OCI-LY1 (cell line): ENCODE results near the gene BICDL2.

ENCODE experiments used
- H2AFZ ChIP-seq: fragments of 200-600 bp; sonication (generic), shearing (Covaris generic); 2 replicates; pipeline ENCODE4 v1.6.0; 2014; ENCODE audit warnings: antibody characterized with exemption, mild to moderate bottlenecking, low read length
- H3F3A ChIP-seq: fragments of 200-600 bp; sonication (generic), shearing (Covaris generic); 2 replicates; pipeline ENCODE4 v1.6.0; 2014; ENCODE audit warnings: mild to moderate bottlenecking, antibody characterized with exemption, low read length, moderate library complexity; ENCODE audit not compliant: insufficient read depth
- H3K27ac ChIP-seq: fragments of 200-600 bp; sonication (generic); 2 replicates; pipeline ENCODE4 v1.5.1; 2014; ENCODE audit warnings: low read length, mixed run types, mild to moderate bottlenecking, low read depth; ENCODE audit not compliant: poor library complexity, severe bottlenecking
- H3K27me3 ChIP-seq: fragments of 200-600 bp; sonication (generic); 2 replicates; pipeline ENCODE4 v1.6.0; 2014; ENCODE audit warnings: antibody characterized with exemption, mild to moderate bottlenecking, low read length, moderate library complexity; ENCODE audit not compliant: insufficient read depth
- H3K36me3 ChIP-seq: fragments of 200-600 bp; sonication (generic); 2 replicates; pipeline ENCODE4 v1.6.1; 2014; ENCODE audit warnings: mild to moderate bottlenecking, antibody characterized with exemption, low read length, moderate library complexity, mixed read lengths; ENCODE audit not compliant: insufficient read depth
- H3K4me1 ChIP-seq: fragments of 200-600 bp; sonication (generic); 2 replicates; pipeline ENCODE4 v1.5.1; 2014; ENCODE audit warnings: mild to moderate bottlenecking, low read length, moderate library complexity; ENCODE audit not compliant: insufficient read depth, severe bottlenecking
- H3K4me2 ChIP-seq: fragments of 200-600 bp; sonication (generic), shearing (Covaris generic); 2 replicates; pipeline ENCODE4 v1.6.1; 2014; ENCODE audit warnings: low read length
- H3K4me3 ChIP-seq: fragments of 200-600 bp; sonication (generic); 2 replicates; pipeline ENCODE4 v1.5.1; 2014; ENCODE audit warnings: low read length, low read depth, mild to moderate bottlenecking, mixed read lengths; ENCODE audit not compliant: poor library complexity, severe bottlenecking
- H3K79me2 ChIP-seq: fragments of 200-600 bp; shearing (Covaris generic); 2 replicates; pipeline ENCODE4 v1.6.1; 2016; ENCODE audit warnings: mixed run types, low read length, mixed read lengths; ENCODE audit not compliant: insufficient read depth
- H3K9ac ChIP-seq: fragments of 200-600 bp; sonication (generic), shearing (Covaris generic); 2 replicates; pipeline ENCODE4 v1.6.1; 2014; ENCODE audit warnings: mild to moderate bottlenecking, low read length, mixed read lengths
- H3K9me2 ChIP-seq: fragments of 200-600 bp; sonication (generic), shearing (Covaris generic); 2 replicates; pipeline ENCODE4 v1.6.1; 2014; ENCODE audit warnings: low read depth, mild to moderate bottlenecking, low read length, mixed read lengths
- H3K9me3 ChIP-seq: fragments of 200-600 bp; shearing (Covaris generic); 2 replicates; pipeline ENCODE4 v1.6.1; 2014; ENCODE audit warnings: low read length, mixed read lengths
- H4K20me1 ChIP-seq: fragments of 200-600 bp; sonication (generic), shearing (Covaris generic); 2 replicates; pipeline ENCODE4 v1.6.0; 2016; ENCODE audit warnings: mild to moderate bottlenecking, low read length; ENCODE audit not compliant: insufficient read depth
- EZH2 ChIP-seq: fragments of 200-600 bp; sonication (generic), shearing (Covaris generic); IDR thresholded peaks from 2 replicates; pipeline ENCODE4 v1.8.0; 2017; ENCODE audit warnings: borderline replicate concordance, mixed run types, mild to moderate bottlenecking, antibody characterized with exemption, low read length, moderate library complexity, mixed read lengths
- TF ChIP-seq, protein P1 (sequence below): fragments of 200-600 bp; sonication (generic), shearing (Covaris generic); IDR thresholded peaks from 2 replicates; pipeline ENCODE4 v1.5.1; 2017; ENCODE audit warnings: mild to moderate bottlenecking, antibody characterized with exemption, low read length, moderate library complexity, mixed read lengths

BICDL2 gene

DNA sequence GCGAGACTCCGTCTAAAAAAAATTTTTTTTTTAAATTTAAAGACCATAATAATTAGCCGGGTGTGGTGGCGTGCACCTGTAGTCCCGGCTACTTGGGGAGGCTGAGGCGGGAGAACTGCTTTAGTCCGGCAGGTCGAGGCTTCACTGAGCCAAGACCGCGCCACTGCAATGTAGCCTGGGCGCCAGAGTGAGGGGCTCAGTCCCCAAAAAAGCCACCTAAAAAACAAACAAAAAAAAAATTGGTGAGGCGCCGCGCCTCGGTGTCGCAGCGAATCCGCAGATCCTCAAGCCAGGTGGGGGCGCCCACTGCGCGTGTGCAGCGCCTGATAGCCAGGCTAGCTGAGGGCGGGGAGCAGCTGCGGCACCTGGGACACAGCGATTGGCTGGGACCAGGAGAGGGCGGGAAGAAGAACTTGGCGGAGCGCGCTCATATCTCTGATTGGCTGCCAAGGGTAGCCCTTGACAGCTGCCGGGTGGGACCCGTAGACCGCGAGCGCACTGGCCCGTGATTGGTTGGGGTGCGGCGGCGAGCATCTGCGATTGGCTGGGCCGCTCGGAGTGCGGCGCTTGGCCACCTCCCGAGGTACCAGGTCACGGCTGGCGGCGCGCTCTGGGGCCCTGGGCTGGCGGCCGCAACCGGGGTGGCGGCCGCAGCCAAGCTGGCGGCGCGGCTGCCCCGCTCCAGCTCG, 33.0 kb downstream of the BICDL2 start:
- Histone ChIP-seq H3K4me1 (peaks cover 4% of the 10 kb centered on the region), H3K27me3 (peaks cover 20% of the 10 kb centered on the region), H3K9me2 (no peaks in the 10 kb centered on the region), H3K9me3 (no peaks in the 10 kb centered on the region), H4K20me1 (no peaks in the 10 kb centered on the region), H3K4me3 (no peak overlapping the region), H3K9ac (no peak overlapping the region), H3K27ac (no peak overlapping the region), H2AFZ (no peak overlapping the region), H3F3A (no peaks in the 10 kb centered on the region), H3K36me3 (no peaks in the 10 kb centered on the region), H3K79me2 (no peaks in the 10 kb centered on the region), H3K4me2 (peak overlapping the region; percentile 25; the same call in 1 of the 2 replicates)
- no peak for TF ChIP-seq EZH2
- TF ChIP-seq, protein P1, sequence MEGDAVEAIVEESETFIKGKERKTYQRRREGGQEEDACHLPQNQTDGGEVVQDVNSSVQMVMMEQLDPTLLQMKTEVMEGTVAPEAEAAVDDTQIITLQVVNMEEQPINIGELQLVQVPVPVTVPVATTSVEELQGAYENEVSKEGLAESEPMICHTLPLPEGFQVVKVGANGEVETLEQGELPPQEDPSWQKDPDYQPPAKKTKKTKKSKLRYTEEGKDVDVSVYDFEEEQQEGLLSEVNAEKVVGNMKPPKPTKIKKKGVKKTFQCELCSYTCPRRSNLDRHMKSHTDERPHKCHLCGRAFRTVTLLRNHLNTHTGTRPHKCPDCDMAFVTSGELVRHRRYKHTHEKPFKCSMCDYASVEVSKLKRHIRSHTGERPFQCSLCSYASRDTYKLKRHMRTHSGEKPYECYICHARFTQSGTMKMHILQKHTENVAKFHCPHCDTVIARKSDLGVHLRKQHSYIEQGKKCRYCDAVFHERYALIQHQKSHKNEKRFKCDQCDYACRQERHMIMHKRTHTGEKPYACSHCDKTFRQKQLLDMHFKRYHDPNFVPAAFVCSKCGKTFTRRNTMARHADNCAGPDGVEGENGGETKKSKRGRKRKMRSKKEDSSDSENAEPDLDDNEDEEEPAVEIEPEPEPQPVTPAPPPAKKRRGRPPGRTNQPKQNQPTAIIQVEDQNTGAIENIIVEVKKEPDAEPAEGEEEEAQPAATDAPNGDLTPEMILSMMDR, result peak; percentile 65

DNA sequence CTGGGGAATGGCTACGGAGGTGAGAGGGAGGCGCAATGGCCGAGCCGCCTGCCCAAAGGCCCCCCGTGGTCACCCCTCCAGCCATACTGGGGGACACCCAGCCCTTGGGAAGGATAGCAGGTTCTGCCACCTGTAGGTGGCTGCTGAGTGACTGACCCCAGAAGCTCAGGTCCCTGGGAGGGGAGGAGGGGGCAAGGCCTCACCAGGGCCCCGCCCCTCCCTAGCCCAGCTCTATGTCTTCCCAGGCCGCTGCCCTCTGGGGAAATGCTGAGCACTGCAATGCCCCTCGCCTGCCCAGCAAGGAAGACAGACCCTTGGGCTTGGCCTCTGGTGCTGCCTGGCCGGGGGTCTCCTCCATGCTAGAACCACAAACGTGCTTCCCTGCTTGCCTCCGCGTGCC, 35.4 kb downstream of the BICDL2 start:
- H3K36me3 ChIP-seq, result no peaks in the 10 kb centered on the region
- H3K9me2 ChIP-seq, result no peaks in the 10 kb centered on the region
- no peak overlapping the region for H3K4me2 ChIP-seq
- H3K4me1 ChIP-seq, result peaks cover 4% of the 10 kb centered on the region
- H4K20me1 ChIP-seq, result no peaks in the 10 kb centered on the region
- H3K27ac ChIP-seq, result no peak overlapping the region
- H3K9ac ChIP-seq, result no peak overlapping the region
- H3K9me3 ChIP-seq, result no peaks in the 10 kb centered on the region
- peaks cover 7% of the 10 kb centered on the region for H3K27me3 ChIP-seq
- H3K4me3 ChIP-seq, result no peak overlapping the region
- H3F3A ChIP-seq, result no peaks in the 10 kb centered on the region
- no peak overlapping the region for H2AFZ ChIP-seq
- H3K79me2 ChIP-seq, result no peaks in the 10 kb centered on the region
- TF ChIP-seq EZH2, result no peak
- TF ChIP-seq, protein P1, result no peak

DNA sequence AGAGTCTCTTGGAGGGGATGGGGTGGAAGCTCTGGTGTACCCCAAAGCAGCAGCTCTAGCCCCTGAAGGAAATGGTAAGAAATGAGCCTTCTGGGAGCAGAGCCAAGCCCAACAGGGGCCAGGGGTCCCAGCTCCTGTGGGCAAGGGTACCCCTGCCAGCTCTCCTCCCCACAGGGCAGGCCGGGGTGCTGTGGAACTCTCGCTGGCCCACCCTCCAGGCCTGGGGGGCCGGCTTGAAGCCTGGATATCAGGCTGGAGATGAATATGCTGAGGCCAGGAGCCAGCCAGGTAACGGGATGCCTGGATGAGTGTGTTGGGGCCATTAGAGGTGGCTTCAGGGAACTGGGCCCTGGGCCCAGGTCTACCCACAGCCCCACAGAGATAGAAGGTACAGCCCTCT, 36.2 kb downstream of the BICDL2 start:
- Histone ChIP-seq H3K4me3 (no peak overlapping the region), H3K9ac (no peak overlapping the region), H3K79me2 (no peaks in the 10 kb centered on the region), H3K27ac (no peak overlapping the region), H3K9me3 (no peaks in the 10 kb centered on the region), H3K36me3 (no peaks in the 10 kb centered on the region), H3K4me2 (no peak overlapping the region), H3K27me3 (peaks cover 7% of the 10 kb centered on the region), H3K9me2 (no peaks in the 10 kb centered on the region), H2AFZ (no peak overlapping the region), H3K4me1 (peaks cover 4% of the 10 kb centered on the region), H4K20me1 (no peaks in the 10 kb centered on the region), H3F3A (no peaks in the 10 kb centered on the region)
- TF ChIP-seq, protein P1, result no peak
- TF ChIP-seq EZH2, result no peak
